ENCODE data around the gene TFPI. TPM values are rescaled to one million over a fixed set of nuclear protein-coding genes. Genes with fewer than 3 reads are reported as not detected.
"Not testable (repeated sequence)": the region's sequence is repeated elsewhere in the genome, so short reads cannot be mapped to it uniquely, and the experiment has no call there.

Gene TFPI
- total RNA-seq, 1 experiment from 2014 or later, result 65.7 TPM

- intact Hi-C loops (cut with micrococcal nuclease; ENCODE audit: unreplicated experiment), result no loop called here
- Histone ChIP-seq H3K27ac (no peak overlapping the region), H3K27me3 (ENCODE audit: insufficient read depth, low read depth) (no peaks in the 10 kb centered on the region)
Measured at GRCh38 chr2:187573722-187574121, 19.5 kb upstream of the TFPI start.

GRCh38 chr2:187571996-187572395 is 17.8 kb upstream of the TFPI start:
- H3F3A ChIP-seq (ENCODE audit: insufficient read depth, low read depth); CTCF ChIA-PET; H3K4me3 ChIP-seq; H3K4me2 ChIP-seq; POLR2A ChIA-PET (ENCODE audit: unreplicated experiment); intact Hi-C loops (cut with micrococcal nuclease; ENCODE audit: unreplicated experiment); H3K9me3 ChIP-seq (ENCODE audit: insufficient read depth, low read depth); H3K27ac ChIP-seq; H2AFZ ChIP-seq; H4K20me1 ChIP-seq (ENCODE audit: insufficient read depth); H3K79me2 ChIP-seq (ENCODE audit: low read depth); H3K4me1 ChIP-seq (replicated peaks; ENCODE audit: insufficient read depth); H3K27me3 ChIP-seq (ENCODE audit: insufficient read depth, low read depth); H3K9me2 ChIP-seq (ENCODE audit: insufficient read depth); H3K36me3 ChIP-seq (ENCODE audit: low read depth); DNase-seq; BruUV-seq (replicated peaks): not testable (repeated sequence)

More at GRCh38 chr2:187573722-187574121, 19.5 kb upstream of the TFPI start:
- ChIA-PET POLR2A (ENCODE audit: unreplicated experiment) (no interaction called here), CTCF (no interaction called here)
- no peak overlapping the region for H2AFZ ChIP-seq
- no peaks in the 10 kb centered on the region for H3K9me2 ChIP-seq (ENCODE audit: insufficient read depth)
- H3K36me3 ChIP-seq (ENCODE audit: low read depth), result no peaks in the 10 kb centered on the region
- no peak for DNase-seq
- BruUV-seq (replicated peaks), result no TSS peak
- H3K79me2 ChIP-seq (ENCODE audit: low read depth), result no peaks in the 10 kb centered on the region
- no peak overlapping the region for H3K4me2 ChIP-seq
- H3K9me3 ChIP-seq (ENCODE audit: insufficient read depth, low read depth), result no peaks in the 10 kb centered on the region
- no peak for TF ChIP-seq CTCF (conservative IDR thresholded peaks at IDR 0.05)
- TF ChIP-seq EZH2 (IDR thresholded peaks at IDR 0.05; ENCODE audit: low read depth), result no peak
- no peaks in the 10 kb centered on the region for H4K20me1 ChIP-seq (ENCODE audit: insufficient read depth)
- no peaks in the 10 kb centered on the region for H3F3A ChIP-seq (ENCODE audit: insufficient read depth, low read depth)
- no peaks in the 10 kb centered on the region for H3K4me1 ChIP-seq (replicated peaks; ENCODE audit: insufficient read depth)
- no peak overlapping the region for H3K4me3 ChIP-seq

- Histone ChIP-seq H3F3A (ENCODE audit: insufficient read depth, low read depth) (no peaks in the 10 kb centered on the region), H3K9me3 (ENCODE audit: insufficient read depth, low read depth) (no peaks in the 10 kb centered on the region), H4K20me1 (ENCODE audit: insufficient read depth) (no peaks in the 10 kb centered on the region), H3K4me3 (no peak overlapping the region), H3K4me1 (replicated peaks; ENCODE audit: insufficient read depth) (no peaks in the 10 kb centered on the region), H3K27ac (no peak overlapping the region), H2AFZ (no peak overlapping the region), H3K27me3 (ENCODE audit: insufficient read depth, low read depth) (no peaks in the 10 kb centered on the region), H3K4me2 (no peak overlapping the region), H3K79me2 (ENCODE audit: low read depth) (no peaks in the 10 kb centered on the region), H3K9me2 (ENCODE audit: insufficient read depth) (no peaks in the 10 kb centered on the region), H3K36me3 (ENCODE audit: low read depth) (no peaks in the 10 kb centered on the region)
- intact Hi-C loops (cut with micrococcal nuclease; ENCODE audit: unreplicated experiment), result no loop called here
- no peak for TF ChIP-seq CTCF (conservative IDR thresholded peaks at IDR 0.05)
- ChIA-PET CTCF (no interaction called here), POLR2A (ENCODE audit: unreplicated experiment) (no interaction called here)
- BruUV-seq (replicated peaks), result no TSS peak
- no peak for DNase-seq
Measured at GRCh38 chr2:187569571-187569970, 15.3 kb upstream of the TFPI start.

- POLR2A ChIA-PET (ENCODE audit: unreplicated experiment), result no interaction called here
- intact Hi-C loops (cut with micrococcal nuclease; ENCODE audit: unreplicated experiment), result no loop called here
- TF ChIP-seq EZH2 (IDR thresholded peaks at IDR 0.05; ENCODE audit: low read depth) (no peak), CTCF (conservative IDR thresholded peaks at IDR 0.05) (no peak)
- H3K4me1 ChIP-seq (replicated peaks; ENCODE audit: insufficient read depth), result no peaks in the 10 kb centered on the region
- H3K27ac ChIP-seq, result no peak overlapping the region
- no peaks in the 10 kb centered on the region for H3F3A ChIP-seq (ENCODE audit: insufficient read depth, low read depth)
- H3K4me3 ChIP-seq, result no peak overlapping the region
- no peaks in the 10 kb centered on the region for H3K36me3 ChIP-seq (ENCODE audit: low read depth)
- H4K20me1 ChIP-seq (ENCODE audit: insufficient read depth), result no peaks in the 10 kb centered on the region
- H2AFZ ChIP-seq, result no peak overlapping the region
- H3K27me3 ChIP-seq (ENCODE audit: insufficient read depth, low read depth), result no peaks in the 10 kb centered on the region
- H3K9me3 ChIP-seq (ENCODE audit: insufficient read depth, low read depth), result no peaks in the 10 kb centered on the region
- DNase-seq, result no peak
- no peaks in the 10 kb centered on the region for H3K79me2 ChIP-seq (ENCODE audit: low read depth)
- no peaks in the 10 kb centered on the region for H3K9me2 ChIP-seq (ENCODE audit: insufficient read depth)
- CTCF ChIA-PET, result no interaction called here
- H3K4me2 ChIP-seq, result no peak overlapping the region
- BruUV-seq (replicated peaks), result no TSS peak
Measured at GRCh38 chr2:187569042-187569441, 14.8 kb upstream of the TFPI start.

Data from PC-9 (cell line).